ENCODE results near the gene EML4. TPM values are rescaled to one million over a fixed set of nuclear protein-coding genes. Genes with fewer than 3 reads are reported as not detected.

Gene EML4
- total and polyA plus RNA-seq, 11 donors = 2.3 to 32.8 (median 5.6) TPM

- ATAC-seq (peak in 3 of 4 donors; percentile 89 to 92 (median 91)), DNase-seq (peak in 4 of 5 donors; percentile 25 to 50 (median 30))
- Histone ChIP-seq H3K4me3 (no peak overlapping the region), H3K27me3 (no peaks in the 10 kb centered on the region), H3K36me3 (no peaks in the 10 kb centered on the region), H3K27ac (no peak overlapping the region), H3K9me3 (no peaks in the 10 kb centered on the region), H3K4me1 (peaks cover 0 to 40% (median 11%) of the 10 kb centered on the region in 12 donors)
- TF ChIP-seq, protein P1, sequence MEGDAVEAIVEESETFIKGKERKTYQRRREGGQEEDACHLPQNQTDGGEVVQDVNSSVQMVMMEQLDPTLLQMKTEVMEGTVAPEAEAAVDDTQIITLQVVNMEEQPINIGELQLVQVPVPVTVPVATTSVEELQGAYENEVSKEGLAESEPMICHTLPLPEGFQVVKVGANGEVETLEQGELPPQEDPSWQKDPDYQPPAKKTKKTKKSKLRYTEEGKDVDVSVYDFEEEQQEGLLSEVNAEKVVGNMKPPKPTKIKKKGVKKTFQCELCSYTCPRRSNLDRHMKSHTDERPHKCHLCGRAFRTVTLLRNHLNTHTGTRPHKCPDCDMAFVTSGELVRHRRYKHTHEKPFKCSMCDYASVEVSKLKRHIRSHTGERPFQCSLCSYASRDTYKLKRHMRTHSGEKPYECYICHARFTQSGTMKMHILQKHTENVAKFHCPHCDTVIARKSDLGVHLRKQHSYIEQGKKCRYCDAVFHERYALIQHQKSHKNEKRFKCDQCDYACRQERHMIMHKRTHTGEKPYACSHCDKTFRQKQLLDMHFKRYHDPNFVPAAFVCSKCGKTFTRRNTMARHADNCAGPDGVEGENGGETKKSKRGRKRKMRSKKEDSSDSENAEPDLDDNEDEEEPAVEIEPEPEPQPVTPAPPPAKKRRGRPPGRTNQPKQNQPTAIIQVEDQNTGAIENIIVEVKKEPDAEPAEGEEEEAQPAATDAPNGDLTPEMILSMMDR (IDR thresholded peaks at IDR 0.05) = peak in 11 of 12 donors; percentile 26 to 64 (median 53)
- TF ChIP-seq POLR2A (IDR thresholded peaks at IDR 0.05) = no peak
- WGBS, 4 donors = 62 to 73% (median 71%) methylated on average over 7 of the region's 7 CpGs
- intact Hi-C loops (cut with DNase I) = loop anchor here in 8 of 10 donors (1.0 to 10.0 kb wide), 7 partner anchors 141 to 374 kb away; no protein-coding TSS in a partner anchor
These were observed 69.6 kb downstream of the EML4 start for GRCh38 chr2:42238644-42239288.

- H3K36me3 ChIP-seq = no peaks in the 10 kb centered on the region
- DNase-seq = no peak
- TF ChIP-seq, protein P1 (IDR thresholded peaks at IDR 0.05) = no peak
- WGBS, 4 donors = 65 to 73% (median 69%) methylated on average over 3 of the region's 3 CpGs
- no peak overlapping the region for H3K4me3 ChIP-seq
- ATAC-seq = no peak
- H3K4me1 ChIP-seq = peaks cover 0 to 36% (median 7%) of the 10 kb centered on the region in 12 donors
- H3K9me3 ChIP-seq = no peaks in the 10 kb centered on the region
- intact Hi-C loops (cut with DNase I) = loop anchor here in 6 of 10 donors (2.0 to 10.0 kb wide), 4 partner anchors 142 to 374 kb away; no protein-coding TSS in a partner anchor
- no peaks in the 10 kb centered on the region for H3K27me3 ChIP-seq
- H3K27ac ChIP-seq = no peak overlapping the region
These were observed 70.1 kb downstream of the EML4 start for GRCh38 chr2:42239289-42239661.

GRCh38 chr2:42239811-42240210, 70.7 kb downstream of the EML4 start:
- no peaks in the 10 kb centered on the region for H3K27me3 ChIP-seq
- no peak overlapping the region for H3K27ac ChIP-seq
- H3K9me3 ChIP-seq = no peaks in the 10 kb centered on the region
- intact Hi-C loops (cut with DNase I) = loop anchor here in 7 of 10 donors (2.0 to 10.0 kb wide), 4 partner anchors 143 to 375 kb away; no protein-coding TSS in a partner anchor
- H3K4me3 ChIP-seq = no peak overlapping the region
- no peak for TF ChIP-seq POLR2A (IDR thresholded peaks at IDR 0.05)
- TF ChIP-seq, protein P1 (IDR thresholded peaks at IDR 0.05) = no peak
- 55 to 67% (median 64%) methylated on average over 1 of the region's 1 CpG for WGBS, 4 donors
- no peaks in the 10 kb centered on the region for H3K36me3 ChIP-seq
- ATAC-seq (no peak), DNase-seq (no peak)
- H3K4me1 ChIP-seq = peaks cover 0 to 36% (median 7%) of the 10 kb centered on the region in 12 donors

GRCh38 chr2:42241517-42241916, 72.4 kb downstream of the EML4 start:
- no peaks in the 10 kb centered on the region for H3K27me3 ChIP-seq
- H3K36me3 ChIP-seq = peaks cover 0 to 14% (median 0%) of the 10 kb centered on the region in 9 donors
- intact Hi-C loops (cut with DNase I) = loop anchor here in 1 of 10 donors (2.0 kb wide), 1 partner anchor 145 kb away; no protein-coding TSS in a partner anchor
- ATAC-seq (no peak), DNase-seq (no peak)
- peaks cover 0 to 36% (median 7%) of the 10 kb centered on the region in 12 donors for H3K4me1 ChIP-seq
- no peak overlapping the region for H3K27ac ChIP-seq
- no peak overlapping the region for H3K4me3 ChIP-seq
- WGBS, 4 donors = 61 to 72% (median 64%) methylated on average over 4 of the region's 4 CpGs
- TF ChIP-seq, protein P1 (IDR thresholded peaks at IDR 0.05) = no peak
- no peak for TF ChIP-seq POLR2A (IDR thresholded peaks at IDR 0.05)
- H3K9me3 ChIP-seq = no peaks in the 10 kb centered on the region

Data from heart left ventricle (tissue), 16 donors.